GM19455 (cell line): ENCODE results near the gene KHNYN.
A peak's percentile ranks its signal among the peaks of the same experiment; 100 is the strongest.

ENCODE experiments used
- ATAC-seq: cut with Tn5 transposase; IDR thresholded peaks from one replicate; pipeline ENCODE4 v1.9.1; 2021; ENCODE audit not compliant: unreplicated experiment

The KHNYN gene

DNA sequence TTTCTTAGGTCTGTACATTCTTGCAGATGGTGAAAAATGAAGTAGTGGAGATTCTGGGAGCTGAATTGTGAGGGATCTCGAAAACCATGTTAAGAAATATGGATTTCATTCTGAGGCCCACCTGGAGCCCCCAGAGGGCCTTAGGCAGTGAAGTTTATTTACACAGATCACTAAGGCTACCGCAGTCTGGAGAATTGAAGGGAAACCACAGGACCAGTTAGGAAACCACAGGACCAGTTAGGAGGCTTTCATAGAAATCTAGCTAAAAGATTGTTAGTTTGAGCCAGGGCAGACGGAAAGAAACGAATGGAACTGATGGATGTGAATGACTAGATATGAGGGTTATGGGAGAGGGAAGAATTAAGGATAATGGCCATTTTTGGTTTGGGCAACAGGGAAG is 7.5 kb upstream of the KHNYN start:
- ATAC-seq, result no peak

GRCh38 chr14:24422694-24423601 is 6.8 kb upstream of the KHNYN start:
- no peak for ATAC-seq

DNA sequence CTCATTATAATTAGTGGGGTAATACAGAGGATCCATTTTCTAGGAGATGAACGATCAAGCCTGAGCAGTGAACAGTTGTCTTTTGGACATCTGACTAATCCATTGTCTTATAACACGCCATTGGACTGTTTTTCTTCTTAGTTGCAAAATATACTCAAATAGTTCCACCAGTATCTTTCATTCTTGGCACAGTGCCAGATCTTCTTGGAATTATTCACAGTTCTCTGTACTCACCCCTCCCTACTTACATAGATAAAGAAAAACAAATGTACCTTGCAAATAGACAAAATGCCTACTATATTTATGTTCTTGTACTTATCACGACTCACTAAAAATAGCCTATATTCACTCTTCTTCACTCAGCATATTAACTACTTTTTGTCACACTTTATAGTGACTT is 4.0 kb upstream of the KHNYN start:
- ATAC-seq, result no peak

DNA sequence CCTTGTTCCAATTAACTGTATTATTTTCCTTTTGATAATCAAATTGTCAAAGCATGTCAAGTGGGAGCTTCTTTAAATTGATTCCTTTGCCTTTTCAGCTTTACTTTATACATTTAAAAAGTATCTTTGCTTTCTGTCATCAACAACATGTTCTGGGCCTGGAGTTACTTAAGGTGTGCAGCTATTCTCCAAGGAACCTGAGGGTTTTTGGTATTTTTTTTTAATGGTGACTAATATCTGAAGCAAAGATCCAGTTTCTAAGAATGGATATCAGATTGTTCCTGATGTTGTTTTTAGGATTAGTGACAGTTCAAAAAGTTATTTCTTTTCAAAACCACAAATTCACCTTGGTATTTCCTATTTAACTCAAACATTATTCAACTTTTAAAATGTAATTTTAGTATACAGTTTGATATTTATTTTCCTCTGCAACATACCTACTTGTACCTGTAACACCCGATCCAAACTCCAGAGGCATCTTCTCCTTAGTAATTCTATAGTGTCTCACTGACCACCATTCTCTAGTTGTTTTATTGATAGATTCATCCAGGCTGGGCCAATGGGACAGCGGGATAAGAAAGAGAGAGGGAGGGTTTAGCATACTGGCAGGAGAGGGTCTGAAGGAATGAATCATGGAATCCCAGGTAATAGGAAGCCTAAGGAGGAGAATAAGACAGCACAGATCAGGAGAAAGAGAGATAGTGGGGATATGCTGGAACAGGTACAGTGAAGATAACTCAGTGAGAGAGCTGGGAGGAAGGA is 3.4 kb upstream of the KHNYN start:
- no peak for ATAC-seq

DNA sequence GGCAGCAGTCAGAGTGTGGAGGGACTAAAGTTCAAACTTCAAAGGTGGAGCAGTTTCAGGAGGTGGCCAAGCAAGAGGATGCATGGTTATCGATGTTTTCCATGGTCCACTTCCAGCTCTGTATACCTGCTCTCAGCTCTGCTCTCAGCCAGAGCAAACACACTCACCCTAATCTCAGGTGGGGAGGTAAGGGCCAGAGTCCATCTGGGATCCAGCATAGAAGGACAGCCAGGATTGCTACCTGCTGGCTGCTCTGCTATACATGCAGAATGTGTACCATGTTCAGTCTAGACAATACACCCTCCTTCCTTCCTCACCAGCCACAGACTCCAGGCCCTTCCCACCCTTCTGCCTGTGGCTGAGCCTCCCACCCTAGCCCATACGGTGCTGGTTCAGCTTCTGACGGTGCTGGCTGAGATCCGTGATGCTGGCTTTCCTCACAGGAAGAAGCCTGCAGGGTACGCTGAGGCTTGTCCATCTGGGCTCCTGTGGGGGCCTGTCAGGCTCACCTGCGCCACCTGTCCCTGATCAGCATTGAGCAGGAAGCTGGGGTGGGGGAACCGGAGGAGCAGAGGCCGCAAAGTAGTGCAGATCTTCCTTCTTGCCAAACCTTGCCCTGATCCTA is 2.7 kb upstream of the KHNYN start:
- no peak for ATAC-seq

- ATAC-seq, result no peak
Observed at GRCh38 chr14:24427537-24428508, 1.9 kb upstream of the KHNYN start.

- ATAC-seq, result no peak
Observed at GRCh38 chr14:24428628-24429394, 943 bp upstream of the KHNYN start.

GRCh38 chr14:24430143-24430681 is 458 bp downstream of the KHNYN start:
- ATAC-seq, result peak; percentile 68

GRCh38 chr14:24430682-24431568 is 1.2 kb downstream of the KHNYN start:
- no peak for ATAC-seq

- no peak for ATAC-seq
Observed at GRCh38 chr14:24431569-24432258, 2.0 kb downstream of the KHNYN start.

GRCh38 chr14:24432259-24433131 is 2.7 kb downstream of the KHNYN start:
- no peak for ATAC-seq

DNA sequence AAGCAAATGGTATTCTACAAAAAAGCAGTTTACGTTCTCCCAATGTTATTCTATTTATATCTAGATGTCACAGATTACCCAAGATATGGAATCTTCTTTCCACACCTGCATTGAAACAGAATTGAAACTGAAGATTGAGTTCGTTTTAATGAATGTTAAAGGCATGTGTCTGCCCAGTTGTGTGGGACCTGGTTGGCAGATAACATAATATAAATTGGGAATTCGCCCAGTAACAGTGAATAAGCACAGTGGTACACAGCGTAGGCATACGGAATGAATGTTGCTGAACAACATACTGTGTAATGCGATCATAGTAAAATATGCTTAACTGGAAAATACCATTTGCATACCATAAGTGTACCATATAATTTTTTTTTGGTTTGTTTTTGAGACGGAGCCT is 4.3 kb downstream of the KHNYN start:
- no peak for ATAC-seq

- ATAC-seq, result no peak
Observed at GRCh38 chr14:24434676-24435075, 4.9 kb downstream of the KHNYN start.

DNA sequence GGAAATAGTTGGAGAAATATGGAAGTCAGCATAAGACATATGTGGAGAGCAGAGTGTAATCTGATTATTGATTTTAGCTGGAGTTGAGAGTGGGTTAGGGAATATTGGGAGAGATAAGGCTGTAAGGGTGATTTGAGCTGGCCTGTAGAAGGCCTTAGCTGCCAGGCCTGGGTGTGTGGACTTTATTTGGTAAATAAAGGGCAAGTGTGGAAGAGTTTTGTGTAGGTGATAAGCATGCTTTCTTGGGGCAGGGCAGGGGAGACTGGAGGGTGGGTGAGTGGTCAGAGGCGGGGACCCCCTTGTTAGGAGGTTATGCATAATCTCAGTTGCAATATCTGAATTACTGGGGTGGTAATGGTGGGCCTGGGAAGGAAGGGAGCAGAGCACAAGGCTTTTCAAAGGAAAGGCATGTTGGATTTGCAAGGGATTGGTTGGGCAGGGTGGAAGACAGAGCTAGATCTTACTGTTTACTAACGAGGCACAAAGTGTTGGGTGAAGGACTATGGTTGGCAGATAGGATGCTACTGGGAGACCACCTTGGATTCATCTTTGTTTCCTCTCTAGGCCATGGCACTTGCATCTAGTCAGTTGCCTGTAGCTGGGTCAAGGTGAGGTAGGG is 5.5 kb downstream of the KHNYN start:
- ATAC-seq, result no peak

DNA sequence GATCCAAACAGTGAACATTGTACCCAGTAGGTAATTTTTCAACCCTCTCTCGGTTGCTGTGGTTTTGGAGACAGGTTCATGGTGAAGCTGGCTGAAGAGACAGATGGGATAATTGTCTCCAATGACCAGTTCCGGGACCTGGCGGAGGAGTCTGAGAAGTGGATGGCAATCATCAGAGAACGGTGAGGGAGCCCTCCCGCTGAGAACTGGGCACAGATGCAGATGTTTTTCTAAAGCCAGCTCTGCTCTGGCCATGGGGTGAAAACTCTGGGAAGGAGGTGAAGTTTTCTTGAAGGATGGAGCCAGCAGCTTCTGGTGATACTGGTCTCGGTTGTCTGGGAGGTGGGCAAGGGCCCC is 6.2 kb downstream of the KHNYN start:
- no peak for ATAC-seq

- no peak for ATAC-seq
Observed at GRCh38 chr14:24436355-24437019, 6.7 kb downstream of the KHNYN start.
